Activated naive CD4-positive, alpha-beta T cell treated with Interleukin-2 at 50 U/mL for 16 hours (primary cell): ENCODE measurements around the gene RELB.
"Not testable (repeated sequence)": the region's sequence is repeated elsewhere in the genome, so short reads cannot be mapped to it uniquely, and the experiment has no call there.

Source experiments
- DNase-seq: peaks from one replicate; pipeline ENCODE4 v3.0.0-alpha.2; 2020

Gene RELB, protein sequence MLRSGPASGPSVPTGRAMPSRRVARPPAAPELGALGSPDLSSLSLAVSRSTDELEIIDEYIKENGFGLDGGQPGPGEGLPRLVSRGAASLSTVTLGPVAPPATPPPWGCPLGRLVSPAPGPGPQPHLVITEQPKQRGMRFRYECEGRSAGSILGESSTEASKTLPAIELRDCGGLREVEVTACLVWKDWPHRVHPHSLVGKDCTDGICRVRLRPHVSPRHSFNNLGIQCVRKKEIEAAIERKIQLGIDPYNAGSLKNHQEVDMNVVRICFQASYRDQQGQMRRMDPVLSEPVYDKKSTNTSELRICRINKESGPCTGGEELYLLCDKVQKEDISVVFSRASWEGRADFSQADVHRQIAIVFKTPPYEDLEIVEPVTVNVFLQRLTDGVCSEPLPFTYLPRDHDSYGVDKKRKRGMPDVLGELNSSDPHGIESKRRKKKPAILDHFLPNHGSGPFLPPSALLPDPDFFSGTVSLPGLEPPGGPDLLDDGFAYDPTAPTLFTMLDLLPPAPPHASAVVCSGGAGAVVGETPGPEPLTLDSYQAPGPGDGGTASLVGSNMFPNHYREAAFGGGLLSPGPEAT

DNA sequence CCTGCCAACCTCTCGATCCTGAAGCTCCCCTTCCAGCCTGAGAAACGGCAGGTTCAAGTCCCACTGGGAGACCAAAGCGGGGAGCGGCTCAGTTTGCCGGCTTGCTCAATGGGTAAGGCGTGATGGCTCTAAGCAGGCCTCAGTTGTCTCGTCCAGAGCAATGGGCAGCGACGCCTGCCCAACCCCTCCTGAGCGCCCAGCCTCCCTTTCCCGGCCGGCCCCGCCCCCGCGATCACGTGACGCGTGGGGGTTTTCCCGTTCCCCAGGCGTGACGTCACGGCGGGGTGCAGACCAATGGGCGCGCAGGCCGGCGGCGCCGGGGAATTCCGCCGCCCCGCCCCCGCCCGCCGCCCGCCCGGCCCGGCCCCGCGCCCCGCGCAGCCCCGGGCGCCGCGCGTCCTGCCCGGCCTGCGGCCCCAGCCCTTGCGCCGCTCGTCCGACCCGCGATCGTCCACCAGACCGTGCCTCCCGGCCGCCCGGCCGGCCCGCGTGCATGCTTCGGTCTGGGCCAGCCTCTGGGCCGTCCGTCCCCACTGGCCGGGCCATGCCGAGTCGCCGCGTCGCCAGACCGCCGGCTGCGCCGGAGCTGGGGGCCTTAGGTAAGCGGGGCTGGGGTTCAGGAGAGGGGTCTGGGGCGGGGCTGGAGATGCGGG, at the start of gene RELB:
Gene RELB, plus strand, starts transcription at position 378 of the 653 bp plus-strand sequence. Its CDS starts 116 bp downstream, at position 494.
- peak; percentile 96 for DNase-seq

DNA sequence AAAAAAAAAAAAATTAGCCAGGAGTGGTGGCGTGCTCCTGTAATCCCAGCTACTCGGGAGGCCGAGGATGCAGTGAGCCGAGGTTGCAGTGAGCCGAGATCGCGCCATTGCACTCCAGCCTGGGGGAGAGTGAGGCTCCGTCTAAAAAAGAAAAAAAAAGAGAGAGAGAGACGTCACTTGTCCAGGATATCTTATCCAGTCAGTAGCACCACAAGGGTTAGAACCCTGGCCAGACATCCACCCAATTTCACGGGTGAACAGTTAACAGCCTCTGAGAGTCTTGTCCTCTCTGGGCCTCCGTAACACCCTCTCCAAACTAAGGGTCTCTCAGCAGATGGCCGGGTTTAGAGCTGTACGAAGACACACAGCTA, 47.0 kb upstream of the RELB start:
- DNase-seq = no peak

DNA sequence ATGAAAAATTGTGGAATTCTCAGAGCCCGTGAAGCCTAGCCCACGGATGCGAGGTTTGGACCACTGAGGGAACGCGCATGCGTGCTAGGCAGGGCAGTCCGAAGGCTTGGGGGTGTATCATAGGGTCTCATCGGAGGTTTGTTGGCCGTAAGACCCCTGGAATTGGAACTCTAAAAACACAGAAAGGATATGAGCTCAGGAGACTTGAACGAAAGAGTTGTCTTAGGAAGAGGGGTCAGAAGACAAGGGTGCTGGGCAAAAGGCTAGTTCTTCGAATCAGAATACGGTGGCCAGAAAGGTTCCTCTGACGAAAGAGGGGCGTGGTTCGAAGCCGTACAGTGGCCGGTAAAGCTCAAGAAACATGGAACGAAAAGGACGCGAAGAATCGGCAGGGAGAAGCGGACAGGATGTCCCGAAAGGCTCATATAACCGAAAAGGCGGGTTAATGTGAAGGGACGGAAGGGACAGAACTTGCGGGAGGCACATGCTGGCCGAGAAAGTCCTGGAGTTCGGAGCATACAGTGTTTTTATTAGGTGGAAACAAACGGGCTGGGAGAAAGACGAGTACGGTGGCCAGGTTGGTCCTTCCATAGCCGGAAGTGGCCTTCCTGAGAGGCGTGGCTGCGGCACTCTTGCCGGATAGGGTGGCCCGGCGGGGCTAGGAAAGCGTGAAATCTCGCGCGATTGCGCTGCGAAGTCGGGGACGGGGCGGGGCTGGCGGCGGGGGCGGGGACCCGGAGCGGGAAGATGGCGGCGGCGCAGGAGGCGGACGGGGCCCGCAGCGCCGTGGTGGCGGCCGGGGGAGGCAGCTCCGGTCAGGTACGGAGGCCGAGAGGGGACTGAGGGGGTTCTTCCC, 46.4 kb upstream of the RELB start, which contains the start of gene CLPTM1:
Gene CLPTM1, plus strand, starts transcription at position 732 of the 856 bp plus-strand sequence. Its CDS starts 16 bp downstream, at position 748.
- peak; percentile 97 for DNase-seq

DNA sequence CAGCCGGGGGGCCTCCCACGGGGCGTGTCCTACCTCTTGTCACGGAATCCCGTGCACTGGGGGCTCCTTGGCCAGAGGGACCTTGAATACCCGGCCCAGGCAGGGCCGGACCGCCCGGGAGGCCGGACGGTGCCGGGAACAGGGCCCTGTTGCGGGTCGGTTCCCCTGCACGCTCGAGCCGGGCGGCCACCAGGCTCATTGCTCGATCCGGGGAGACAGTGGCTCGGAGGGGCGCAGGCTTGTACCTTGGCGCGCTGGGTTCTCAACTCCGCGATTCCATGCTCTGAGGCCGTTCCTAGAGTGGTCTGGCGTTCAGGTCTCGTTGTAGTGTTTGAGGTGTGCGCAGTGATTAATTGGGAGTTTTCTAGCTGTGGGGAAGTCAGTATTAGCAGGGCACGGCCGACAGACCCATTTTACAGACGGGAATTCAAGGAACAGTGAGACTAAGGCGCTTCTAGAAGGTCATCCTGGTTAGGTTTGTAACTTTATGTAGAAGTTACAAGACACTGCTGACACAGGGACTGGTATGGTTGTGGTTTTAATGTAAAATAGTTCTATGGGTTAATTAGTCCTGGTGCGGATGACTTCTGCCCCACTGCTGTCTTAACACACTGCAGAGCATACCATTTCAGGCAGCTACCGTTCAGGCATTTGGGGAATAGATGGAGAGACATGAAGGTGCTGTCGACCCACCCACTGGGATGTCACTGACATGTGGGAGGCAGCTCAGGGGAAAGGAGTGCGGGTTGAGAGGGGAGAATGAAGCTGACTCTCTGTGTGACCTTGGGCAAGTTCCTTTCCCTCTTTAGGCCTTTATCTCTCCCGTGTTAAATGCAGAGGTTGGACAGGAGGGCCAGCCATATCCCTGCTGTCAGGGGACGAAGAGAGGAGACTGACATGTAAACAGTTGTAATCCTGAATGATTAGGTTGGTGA, 45.5 kb upstream of the RELB start:
- DNase-seq = peak; percentile 7

GRCh38 chr19:44957526-44957925, 43.7 kb upstream of the RELB start:
- no peak for DNase-seq

DNA sequence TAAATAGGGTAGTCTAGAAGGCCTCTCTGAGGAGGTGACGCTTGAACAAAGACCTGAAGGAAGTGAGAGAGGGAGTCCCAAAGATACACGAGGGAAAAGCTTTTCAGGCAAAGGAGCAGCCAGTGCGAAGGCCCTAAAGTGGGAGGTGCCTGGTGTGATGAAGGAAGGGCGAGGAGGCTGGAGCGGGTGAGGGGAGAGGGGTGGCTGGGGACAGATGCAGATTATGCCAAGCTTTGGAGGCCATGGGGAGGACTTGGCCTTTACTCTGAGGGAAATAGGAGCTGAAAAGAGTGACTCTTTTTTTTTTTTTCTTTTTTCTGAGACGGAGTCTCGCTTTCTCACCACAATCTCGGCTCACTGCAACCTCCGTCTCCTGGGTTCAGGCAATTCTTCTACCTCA, 43.2 kb upstream of the RELB start:
- DNase-seq = no peak

GRCh38 chr19:44959691-44960090, 41.6 kb upstream of the RELB start:
- no peak for DNase-seq

- DNase-seq = no peak
Observed at GRCh38 chr19:44960906-44961728, 40.1 kb upstream of the RELB start.

- no peak for DNase-seq
Observed at GRCh38 chr19:44961821-44962220, 39.4 kb upstream of the RELB start.

- DNase-seq = no peak
Observed at GRCh38 chr19:44968118-44968517, 33.1 kb upstream of the RELB start.

DNA sequence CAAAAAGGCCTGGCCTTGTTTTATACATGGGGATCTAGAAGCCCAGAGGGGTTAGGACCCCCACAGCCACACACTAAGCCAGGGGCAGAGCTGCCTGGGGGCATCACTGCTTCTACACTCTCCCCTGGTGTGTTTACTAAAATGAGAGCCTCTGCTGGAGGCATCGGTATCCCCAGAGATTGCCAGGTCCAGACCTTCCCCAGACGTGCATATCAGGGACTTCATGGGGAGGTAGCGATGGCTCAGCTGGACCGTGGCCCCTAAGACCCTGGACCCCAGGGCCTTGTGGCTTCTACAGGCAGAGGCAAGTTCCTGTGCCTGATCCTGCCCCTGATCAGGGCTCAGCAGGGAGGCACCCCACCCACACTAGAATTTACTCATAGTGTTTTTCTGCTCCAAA, 32.6 kb upstream of the RELB start:
- no peak for DNase-seq

DNA sequence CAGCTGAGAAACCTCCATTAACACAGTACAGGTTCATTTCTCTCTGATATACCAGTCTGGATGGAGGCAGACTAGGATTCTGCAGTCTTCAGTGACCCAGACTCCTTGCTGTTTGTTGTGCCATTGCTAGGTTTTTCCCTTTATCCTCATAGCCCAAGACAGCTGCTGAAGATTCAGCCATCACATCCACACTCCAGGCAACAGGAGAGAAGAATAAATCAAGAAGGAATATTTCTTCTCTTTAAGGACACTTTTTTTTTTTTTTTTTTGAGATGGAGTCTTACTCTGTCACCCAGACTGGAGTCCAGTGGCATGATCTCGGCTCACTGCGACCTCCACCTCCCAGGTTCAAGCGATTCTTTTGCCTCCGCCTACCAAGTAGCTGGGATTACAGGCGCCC, 31.8 kb upstream of the RELB start:
- no peak for DNase-seq

DNA sequence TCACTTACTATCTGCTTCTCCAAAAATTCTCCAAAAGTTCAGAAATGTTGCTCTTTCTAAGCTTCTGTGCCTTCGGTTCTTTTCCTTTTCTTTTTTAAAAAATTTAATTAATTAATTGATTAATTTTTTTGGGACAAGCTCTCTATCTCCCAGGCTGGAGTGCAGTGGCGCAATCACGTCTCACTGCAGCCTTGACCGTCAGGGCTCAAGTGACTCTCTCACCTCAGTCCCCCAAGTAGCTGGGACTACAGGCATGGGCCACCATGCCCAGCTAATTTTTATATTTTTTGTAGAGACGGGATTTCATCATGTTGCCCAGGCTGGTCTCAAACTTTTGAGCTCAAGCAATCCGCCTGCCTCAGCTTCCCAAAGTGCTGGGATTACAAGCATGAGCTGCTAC, 29.8 kb upstream of the RELB start:
- not testable (repeated sequence) for DNase-seq

DNA sequence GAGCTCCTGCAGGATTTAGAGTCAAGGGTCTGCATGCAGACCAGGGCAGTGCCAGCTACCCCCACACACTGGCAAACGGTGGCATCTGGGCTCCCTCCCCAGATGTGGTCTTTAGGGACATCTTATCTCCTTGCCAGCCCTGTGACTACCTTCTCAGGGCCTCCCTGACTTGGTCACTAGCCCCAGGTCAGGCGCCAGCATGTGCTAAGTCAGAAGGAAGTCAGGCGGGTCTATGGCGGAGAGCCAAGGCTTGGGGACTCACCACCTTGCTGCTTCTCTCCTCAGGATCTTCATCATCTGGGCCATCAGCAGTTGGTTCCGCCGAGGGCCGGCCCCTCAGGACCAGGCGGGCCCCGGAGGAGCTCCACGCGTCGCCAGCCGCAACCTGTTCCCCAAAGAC, 28.5 kb upstream of the RELB start:
- DNase-seq = no peak

DNA sequence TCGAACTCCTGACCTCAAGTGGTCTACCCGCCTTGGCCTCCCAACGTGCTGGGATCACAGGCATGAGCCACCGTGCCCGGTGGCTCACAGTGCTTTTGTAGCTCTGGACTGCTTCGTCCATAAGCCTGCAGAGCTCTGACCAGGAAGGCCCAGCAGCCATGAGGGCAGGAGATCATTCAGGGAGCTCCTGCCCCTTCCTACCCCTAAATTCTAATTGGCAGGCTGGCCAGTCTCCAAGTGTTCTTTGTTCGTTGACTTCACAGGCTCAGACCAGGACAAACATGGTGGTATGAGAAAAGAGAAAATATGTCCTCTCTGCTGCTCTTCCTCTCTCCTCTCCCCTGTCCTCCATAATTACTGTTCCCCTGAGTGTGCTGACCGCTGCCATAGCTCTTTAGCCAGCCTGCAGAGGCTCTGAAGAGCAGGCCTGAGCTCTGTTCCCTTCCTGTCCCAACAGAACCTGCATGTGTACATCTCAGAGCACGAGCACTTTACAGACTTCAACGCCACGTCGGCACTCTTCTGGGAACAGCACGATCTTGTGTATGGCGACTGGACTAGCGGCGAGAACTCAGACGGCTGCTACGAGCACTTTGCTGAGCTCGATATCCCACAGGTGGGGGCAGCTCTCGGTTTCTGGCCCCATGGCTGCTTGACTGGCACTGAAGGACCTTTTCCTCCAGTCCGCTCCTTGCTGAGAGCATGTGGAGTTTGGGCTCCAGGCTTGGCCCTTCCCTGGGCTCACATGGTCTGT, 27.1 kb upstream of the RELB start:
- DNase-seq = no peak

GRCh38 chr19:44974857-44975256, 26.4 kb upstream of the RELB start:
- DNase-seq = no peak

- DNase-seq = no peak
Observed at GRCh38 chr19:44975444-44975843, 25.8 kb upstream of the RELB start.

GRCh38 chr19:44984005-44984404, 17.3 kb upstream of the RELB start:
- DNase-seq = no peak

DNA sequence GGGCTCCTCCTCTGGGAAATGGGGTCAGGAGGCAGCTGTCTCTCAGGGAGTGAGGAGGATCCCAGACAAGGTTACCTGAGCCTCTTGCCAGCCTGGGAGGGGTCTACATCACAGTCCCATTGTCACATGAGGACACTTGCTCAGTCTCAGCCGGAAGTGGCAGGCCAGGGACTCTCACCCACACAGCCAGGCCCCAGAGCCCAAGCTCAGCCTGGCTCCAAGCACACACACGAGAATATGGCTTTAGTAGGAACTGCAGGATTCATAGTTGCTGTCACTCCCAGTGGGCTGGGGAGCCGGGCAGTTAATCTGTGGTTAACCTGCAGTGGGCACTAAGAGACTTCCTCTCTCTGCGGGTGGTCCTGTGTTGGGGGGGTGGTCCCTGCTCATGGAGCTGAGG, 15.8 kb upstream of the RELB start:
- DNase-seq = no peak

GRCh38 chr19:44986389-44986788, 14.9 kb upstream of the RELB start:
- no peak for DNase-seq
